Activated T-helper 1 cell treated with Interleukin-2 at 50 U/mL for 16 hours (primary cell): Measurements from ENCODE around the gene MB.

Source experiments
- DNase-seq: peaks from one replicate; pipeline ENCODE4 v3.0.0-alpha.2; 2020; ENCODE audit warnings: low read depth

Gene MB

GRCh38 chr22:35572556-35572955 is 44.6 kb downstream of the MB start:
- DNase-seq: no peak

- DNase-seq: no peak
Observed at GRCh38 chr22:35570686-35571194, 46.4 kb downstream of the MB start.

GRCh38 chr22:35569916-35570315 is 47.2 kb downstream of the MB start:
- no peak for DNase-seq

- DNase-seq: no peak
Observed at GRCh38 chr22:35568751-35569739, 48.1 kb downstream of the MB start.

GRCh38 chr22:35567351-35568141 is 49.6 kb downstream of the MB start:
- DNase-seq: no peak

GRCh38 chr22:35564975-35565867 is 51.9 kb downstream of the MB start:
- DNase-seq: no peak

- DNase-seq: no peak
Observed at GRCh38 chr22:35563211-35563610, 53.9 kb downstream of the MB start.

GRCh38 chr22:35561796-35562526 is 55.2 kb downstream of the MB start:
- no peak for DNase-seq

- DNase-seq: no peak
Observed at GRCh38 chr22:35560824-35561223, 56.3 kb downstream of the MB start.

- no peak for DNase-seq
Observed at GRCh38 chr22:35560366-35560765, 56.8 kb downstream of the MB start.

- DNase-seq: no peak
Observed at GRCh38 chr22:35559354-35560005, 57.6 kb downstream of the MB start.

- no peak for DNase-seq
Observed at GRCh38 chr22:35558719-35559118, 58.4 kb downstream of the MB start.

GRCh38 chr22:35558031-35558430 is 59.1 kb downstream of the MB start:
- DNase-seq: no peak
